Spinal cord (tissue), 10 donors: ENCODE data around the gene ARPC1B. TPM values are rescaled to one million over a fixed set of nuclear protein-coding genes. Genes with fewer than 3 reads are reported as not detected.
A peak's percentile ranks its signal among the peaks of the same experiment; 100 is the strongest.
"Not testable (repeated sequence)": the region's sequence is repeated elsewhere in the genome, so short reads cannot be mapped to it uniquely, and the experiment has no call there.

Source experiments
- DNase-seq, 6 donors: peaks; one replicate each; pipeline versions ENCODE4 v3.0.0 to v3.0.0-alpha.2; 2013 to 2015; ENCODE audit warnings: low spot score in 6 of 6, low read depth in 4 of 6
- H3K27ac ChIP-seq: one replicate; pipeline ENCODE4 v1.5.1; 2013; ENCODE audit warnings: low read depth, low read length, control low read depth
- H3K27me3 ChIP-seq: one replicate; pipeline ENCODE4 v1.6.1; 2013; ENCODE audit warnings: low read length; ENCODE audit not compliant: control insufficient read depth, insufficient read depth
- H3K36me3 ChIP-seq: one replicate; pipeline ENCODE4 v1.6.1; 2013; ENCODE audit warnings: low read length; ENCODE audit not compliant: control insufficient read depth, insufficient read depth
- H3K4me1 ChIP-seq: one replicate; pipeline ENCODE4 v1.6.1; 2013; ENCODE audit warnings: low read length; ENCODE audit not compliant: control insufficient read depth, insufficient read depth
- H3K4me3 ChIP-seq: one replicate; pipeline ENCODE4 v1.5.1; 2013; ENCODE audit warnings: low read depth, low read length, control low read depth
- H3K9me3 ChIP-seq: one replicate; pipeline ENCODE4 v1.6.1; 2013; ENCODE audit warnings: low read length; ENCODE audit not compliant: control insufficient read depth, insufficient read depth
- WGBS: methylation state at CpG from one replicate; pipeline ENCODE4 v1.1.5; 2013; ENCODE audit warnings: missing lambda C conversion rate; ENCODE audit not compliant: insufficient coverage; 5-methylcytosine and 5-hydroxymethylcytosine counted together
- polyA plus RNA-seq, 2 donors: library from polyadenylated mRNA; unstranded; fragments of 120-200 nt; gene quantifications; one replicate each; pipeline ENCODE4 v1.2.1, GENCODE V29; 2013; ENCODE audit not compliant: insufficient read length in 2 of 2
- total RNA-seq, 2 donors: library from RNA; depleted of rRNA in 1 of 2; stranded (reverse); fragments of 120-200 nt in 1 of 2; fragments of >200 nt in 1 of 2; gene quantifications; one replicate each; pipeline versions ENCODE4 v1.2.3 to v1.2.4, GENCODE V29; 2013 to 2014
- donor health status: healthy.

Gene ARPC1B
- total and polyA plus RNA-seq, 4 donors: 34.0 to 110 (median 54.4) TPM

- Histone ChIP-seq H3K36me3 (peaks cover 43% of the 10 kb centered on the region), H3K4me1 (peaks cover 13% of the 10 kb centered on the region), H3K4me3 (no peak overlapping the region), H3K27ac (no peak overlapping the region), H3K9me3 (no peaks in the 10 kb centered on the region), H3K27me3 (no peaks in the 10 kb centered on the region)
- no peak for DNase-seq
- no CpG with 5 or more reads among the region's 1 CpG for WGBS
These were observed 32.0 kb downstream of the ARPC1B start for GRCh38 chr7:99406557-99406956.

- WGBS: 0% methylated on average over 28 of the region's 28 CpGs
- DNase-seq: peak in 1 of 6 donors; percentile 19
These were observed 33.4 kb downstream of the ARPC1B start for GRCh38 chr7:99407872-99408378.

GRCh38 chr7:99408379-99409191 is 34.1 kb downstream of the ARPC1B start, which contains the start of the genes BUD31 and PDAP1:
Gene BUD31 (plus strand): TSS chr7:99408969. CDS start chr7:99411093, 2,124 bp downstream.
Gene PDAP1 (minus strand): TSS chr7:99408597. CDS start chr7:99408548, 49 bp downstream.
- H3K4me1 ChIP-seq: peaks cover 13% of the 10 kb centered on the region
- H3K27me3 ChIP-seq: no peaks in the 10 kb centered on the region
- peaks cover 40% of the 10 kb centered on the region for H3K36me3 ChIP-seq
- peak within 1 kb of the TSS; percentile 92 for H3K4me3 ChIP-seq
- H3K9me3 ChIP-seq: no peaks in the 10 kb centered on the region
- H3K27ac ChIP-seq: peak within 1 kb of the TSS; percentile 98
- under 1% methylated on average over 72 of the region's 72 CpGs for WGBS
- peak; percentile 85 to 99 (median 94) for DNase-seq

More at GRCh38 chr7:99407872-99408378, 33.4 kb downstream of the ARPC1B start:
- peak overlapping the region; percentile 98 for H3K27ac ChIP-seq
- peaks cover 41% of the 10 kb centered on the region for H3K36me3 ChIP-seq
- H3K4me1 ChIP-seq: peaks cover 13% of the 10 kb centered on the region
- H3K4me3 ChIP-seq: peak overlapping the region; percentile 92
- H3K9me3 ChIP-seq: no peaks in the 10 kb centered on the region
- no peaks in the 10 kb centered on the region for H3K27me3 ChIP-seq

GRCh38 chr7:99409192-99409572 is 34.7 kb downstream of the ARPC1B start:
- Histone ChIP-seq H3K27ac (peak overlapping the region; percentile 98), H3K36me3 (peaks cover 38% of the 10 kb centered on the region)

GRCh38 chr7:99409806-99410205 is 35.3 kb downstream of the ARPC1B start:
- Histone ChIP-seq H3K36me3 (peaks cover 38% of the 10 kb centered on the region), H3K27ac (no peak overlapping the region), H3K27me3 (no peaks in the 10 kb centered on the region), H3K9me3 (no peaks in the 10 kb centered on the region), H3K4me1 (peaks cover 13% of the 10 kb centered on the region), H3K4me3 (peak overlapping the region; percentile 19)
- no CpG with 5 or more reads among the region's 3 CpGs for WGBS
- no peak for DNase-seq

More at GRCh38 chr7:99409192-99409572, 34.7 kb downstream of the ARPC1B start:
- Histone ChIP-seq H3K4me1 (peaks cover 13% of the 10 kb centered on the region), H3K4me3 (peak overlapping the region; percentile 92), H3K27me3 (no peaks in the 10 kb centered on the region), H3K9me3 (no peaks in the 10 kb centered on the region)
- WGBS: 0% methylated on average over 18 of the region's 18 CpGs
- peak in 1 of 6 donors; percentile 23 for DNase-seq

- Histone ChIP-seq H3K9me3 (no peaks in the 10 kb centered on the region), H3K4me1 (peaks cover 16% of the 10 kb centered on the region), H3K4me3 (no peak overlapping the region), H3K36me3 (peaks cover 37% of the 10 kb centered on the region), H3K27me3 (no peaks in the 10 kb centered on the region), H3K27ac (no peak overlapping the region)
- no peak for DNase-seq
- 92% methylated on average over 2 of the region's 2 CpGs for WGBS
These were observed 36.1 kb downstream of the ARPC1B start for GRCh38 chr7:99410635-99411034.

GRCh38 chr7:99415513-99416127 is 41.1 kb downstream of the ARPC1B start:
- H3K27ac ChIP-seq, H3K9me3 ChIP-seq, H3K4me3 ChIP-seq, H3K27me3 ChIP-seq, H3K4me1 ChIP-seq: not testable (repeated sequence)
- peak in 2 of 6 donors; percentile 49 to 64 for DNase-seq
- WGBS: 22% methylated on average over 7 of the region's 17 CpGs
- H3K36me3 ChIP-seq: peaks cover 81% of the 10 kb centered on the region

GRCh38 chr7:99418260-99418659 is 43.7 kb downstream of the ARPC1B start:
- 93% methylated on average over 6 of the region's 9 CpGs for WGBS
- Histone ChIP-seq H3K27ac (no peak overlapping the region), H3K9me3 (no peaks in the 10 kb centered on the region), H3K36me3 (peaks cover 88% of the 10 kb centered on the region), H3K27me3 (no peaks in the 10 kb centered on the region), H3K4me1 (peaks cover 3% of the 10 kb centered on the region), H3K4me3 (no peak overlapping the region)
- DNase-seq: no peak

GRCh38 chr7:99419323-99420021 is 44.9 kb downstream of the ARPC1B start:
- WGBS: 91% methylated on average over 25 of the region's 29 CpGs
- Histone ChIP-seq H3K36me3 (peaks cover 91% of the 10 kb centered on the region), H3K9me3 (no peaks in the 10 kb centered on the region)

More at GRCh38 chr7:99419323-99420021, 44.9 kb downstream of the ARPC1B start:
- Histone ChIP-seq H3K4me3 (no peak overlapping the region), H3K4me1 (peaks cover 3% of the 10 kb centered on the region), H3K27me3 (no peaks in the 10 kb centered on the region), H3K27ac (no peak overlapping the region)
- DNase-seq: no peak
